ENCODE results near the gene EAF2. TPM values are rescaled to one million over a fixed set of nuclear protein-coding genes. Genes with fewer than 3 reads are reported as not detected.

EAF2 gene
- total and polyA plus RNA-seq, 2 donors (not counting 3 experiments of a cell fraction or from before 2014, with no cell fraction given), result 0.63 to 1.5 TPM

DNA sequence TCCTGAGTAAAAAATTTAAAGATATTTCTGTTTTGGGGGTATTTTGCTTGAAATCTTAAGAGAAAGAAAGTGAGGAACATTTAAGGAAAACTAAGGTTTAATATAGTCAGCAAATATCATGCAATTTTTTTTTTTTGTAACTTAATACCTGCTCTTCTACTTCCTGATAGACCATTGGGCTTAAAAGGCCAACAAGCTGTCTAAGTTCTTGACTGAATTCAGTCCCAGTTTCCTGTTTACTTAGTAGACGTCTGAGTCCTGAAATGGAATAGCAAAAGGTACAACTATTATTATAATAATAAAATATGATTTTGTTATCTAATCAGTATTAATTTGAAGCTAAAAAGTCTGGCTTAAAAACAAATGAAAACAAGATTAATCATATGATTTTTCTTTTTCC lies 38.0 kb upstream of the EAF2 start:
- no peak overlapping the region for H2AFZ ChIP-seq (ENCODE audit: low read depth, low read length)
- ChIA-PET CTCF (interaction anchor here (1.6 kb wide), 1 partner anchor 9 kb away, joined by 3 read pairs; no protein-coding TSS in a partner anchor), POLR2A (no interaction called here)
- no peaks in the 10 kb centered on the region for H3K79me2 ChIP-seq (ENCODE audit: control insufficient read depth, insufficient read depth, low read length)
- no peaks in the 10 kb centered on the region for H3K27me3 ChIP-seq (ENCODE audit: control insufficient read depth in 2 of 2, insufficient read depth in 2 of 2, low read length in 2 of 2)
- TF ChIP-seq GATA2 (IDR thresholded peaks at IDR 0.05; ENCODE audit: insufficient read depth, insufficient read length, low read depth, low read length) (no peak), MYC (IDR thresholded peaks at IDR 0.05; ENCODE audit: low read depth, low read length) (no peak), EZH2 (IDR thresholded peaks at IDR 0.05; ENCODE audit: borderline replicate concordance, low read depth, low read length, severe bottlenecking) (no peak), JUN (IDR thresholded peaks at IDR 0.05; ENCODE audit: borderline replicate concordance, insufficient read depth, insufficient read length, low read depth) (no peak), POLR2A (IDR thresholded peaks at IDR 0.05; ENCODE audit: low read depth, low read length) (no peak), MAX (IDR thresholded peaks at IDR 0.05; ENCODE audit: insufficient read depth, insufficient read length) (no peak), POLR2AphosphoS5 (IDR thresholded peaks at IDR 0.05; ENCODE audit: insufficient read depth, low read depth, low read length) (no peak), FOS (IDR thresholded peaks at IDR 0.05; ENCODE audit: borderline replicate concordance, insufficient read depth, low read length) (no peak)
- TF ChIP-seq, protein P1, sequence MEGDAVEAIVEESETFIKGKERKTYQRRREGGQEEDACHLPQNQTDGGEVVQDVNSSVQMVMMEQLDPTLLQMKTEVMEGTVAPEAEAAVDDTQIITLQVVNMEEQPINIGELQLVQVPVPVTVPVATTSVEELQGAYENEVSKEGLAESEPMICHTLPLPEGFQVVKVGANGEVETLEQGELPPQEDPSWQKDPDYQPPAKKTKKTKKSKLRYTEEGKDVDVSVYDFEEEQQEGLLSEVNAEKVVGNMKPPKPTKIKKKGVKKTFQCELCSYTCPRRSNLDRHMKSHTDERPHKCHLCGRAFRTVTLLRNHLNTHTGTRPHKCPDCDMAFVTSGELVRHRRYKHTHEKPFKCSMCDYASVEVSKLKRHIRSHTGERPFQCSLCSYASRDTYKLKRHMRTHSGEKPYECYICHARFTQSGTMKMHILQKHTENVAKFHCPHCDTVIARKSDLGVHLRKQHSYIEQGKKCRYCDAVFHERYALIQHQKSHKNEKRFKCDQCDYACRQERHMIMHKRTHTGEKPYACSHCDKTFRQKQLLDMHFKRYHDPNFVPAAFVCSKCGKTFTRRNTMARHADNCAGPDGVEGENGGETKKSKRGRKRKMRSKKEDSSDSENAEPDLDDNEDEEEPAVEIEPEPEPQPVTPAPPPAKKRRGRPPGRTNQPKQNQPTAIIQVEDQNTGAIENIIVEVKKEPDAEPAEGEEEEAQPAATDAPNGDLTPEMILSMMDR (IDR thresholded peaks at IDR 0.05; ENCODE audit: extremely low read depth in 1 of 2, insufficient read depth in 1 of 2, low read depth in 1 of 2, low read length in 2 of 2), result no peak
- no peaks in the 10 kb centered on the region for H3K9me1 ChIP-seq (replicated peaks; ENCODE audit: control insufficient read depth, extremely low read depth, insufficient read depth, low read length)
- no peak overlapping the region for H3K4me2 ChIP-seq (ENCODE audit: insufficient read depth, low read length)
- no peak overlapping the region for H3K27ac ChIP-seq (ENCODE audit: insufficient read depth, low read depth, low read length)
- BruUV-seq (replicated peaks), result no TSS peak
- H3K9me3 ChIP-seq (replicated peaks; ENCODE audit: control insufficient read depth, insufficient read depth, low read length), result no peaks in the 10 kb centered on the region
- FAIRE-seq (no peak), DNase-seq (ENCODE audit: low read depth, low spot score) (no peak)
- no peak overlapping the region for H3K9ac ChIP-seq (replicated peaks; ENCODE audit: extremely low read depth, insufficient read depth, low read length)
- no peaks in the 10 kb centered on the region for H3K4me1 ChIP-seq (ENCODE audit: control insufficient read depth, extremely low read depth, insufficient read depth, low read length)
- intact Hi-C loops (cut with micrococcal nuclease), result no loop called here
- H3K36me3 ChIP-seq (ENCODE audit: control insufficient read depth in 2 of 2, extremely low read depth in 1 of 2, insufficient read depth in 2 of 2, low read length in 2 of 2), result no peaks in the 10 kb centered on the region
- no peaks in the 10 kb centered on the region for H4K20me1 ChIP-seq (replicated peaks; ENCODE audit: control insufficient read depth, extremely low read depth, insufficient read depth, low read length)
- dilution Hi-C loops (cut with MboI; ENCODE audit: extremely low pct_ligation_motif_present, low sequenced_read_pairs), result no loop called here
- no peak overlapping the region for H3K4me3 ChIP-seq (replicated peaks in 1 of 3; ENCODE audit: insufficient read depth in 1 of 3, low read depth in 1 of 3, low read length in 3 of 3)
